OCI-LY1 (cell line): ENCODE data around the gene CELSR2.

Experiments used
- H2AFZ ChIP-seq: fragments of 200-600 bp; sonication (generic), shearing (Covaris generic); 2 replicates; pipeline ENCODE4 v1.6.0; 2014; ENCODE audit warnings: antibody characterized with exemption, mild to moderate bottlenecking, low read length
- H3F3A ChIP-seq: fragments of 200-600 bp; sonication (generic), shearing (Covaris generic); 2 replicates; pipeline ENCODE4 v1.6.0; 2014; ENCODE audit warnings: mild to moderate bottlenecking, antibody characterized with exemption, low read length, moderate library complexity; ENCODE audit not compliant: insufficient read depth
- H3K27ac ChIP-seq: fragments of 200-600 bp; sonication (generic); 2 replicates; pipeline ENCODE4 v1.5.1; 2014; ENCODE audit warnings: low read length, mixed run types, mild to moderate bottlenecking, low read depth; ENCODE audit not compliant: poor library complexity, severe bottlenecking
- H3K27me3 ChIP-seq: fragments of 200-600 bp; sonication (generic); 2 replicates; pipeline ENCODE4 v1.6.0; 2014; ENCODE audit warnings: antibody characterized with exemption, mild to moderate bottlenecking, low read length, moderate library complexity; ENCODE audit not compliant: insufficient read depth
- H3K36me3 ChIP-seq: fragments of 200-600 bp; sonication (generic); 2 replicates; pipeline ENCODE4 v1.6.1; 2014; ENCODE audit warnings: mild to moderate bottlenecking, antibody characterized with exemption, low read length, moderate library complexity, mixed read lengths; ENCODE audit not compliant: insufficient read depth
- H3K4me1 ChIP-seq: fragments of 200-600 bp; sonication (generic); 2 replicates; pipeline ENCODE4 v1.5.1; 2014; ENCODE audit warnings: mild to moderate bottlenecking, low read length, moderate library complexity; ENCODE audit not compliant: insufficient read depth, severe bottlenecking
- H3K4me2 ChIP-seq: fragments of 200-600 bp; sonication (generic), shearing (Covaris generic); 2 replicates; pipeline ENCODE4 v1.6.1; 2014; ENCODE audit warnings: low read length
- H3K4me3 ChIP-seq: fragments of 200-600 bp; sonication (generic); 2 replicates; pipeline ENCODE4 v1.5.1; 2014; ENCODE audit warnings: low read length, low read depth, mild to moderate bottlenecking, mixed read lengths; ENCODE audit not compliant: poor library complexity, severe bottlenecking
- H3K79me2 ChIP-seq: fragments of 200-600 bp; shearing (Covaris generic); 2 replicates; pipeline ENCODE4 v1.6.1; 2016; ENCODE audit warnings: mixed run types, low read length, mixed read lengths; ENCODE audit not compliant: insufficient read depth
- H3K9ac ChIP-seq: fragments of 200-600 bp; sonication (generic), shearing (Covaris generic); 2 replicates; pipeline ENCODE4 v1.6.1; 2014; ENCODE audit warnings: mild to moderate bottlenecking, low read length, mixed read lengths
- H3K9me2 ChIP-seq: fragments of 200-600 bp; sonication (generic), shearing (Covaris generic); 2 replicates; pipeline ENCODE4 v1.6.1; 2014; ENCODE audit warnings: low read depth, mild to moderate bottlenecking, low read length, mixed read lengths
- H3K9me3 ChIP-seq: fragments of 200-600 bp; shearing (Covaris generic); 2 replicates; pipeline ENCODE4 v1.6.1; 2014; ENCODE audit warnings: low read length, mixed read lengths
- H4K20me1 ChIP-seq: fragments of 200-600 bp; sonication (generic), shearing (Covaris generic); 2 replicates; pipeline ENCODE4 v1.6.0; 2016; ENCODE audit warnings: mild to moderate bottlenecking, low read length; ENCODE audit not compliant: insufficient read depth
- EZH2 ChIP-seq: fragments of 200-600 bp; sonication (generic), shearing (Covaris generic); IDR thresholded peaks from 2 replicates; pipeline ENCODE4 v1.8.0; 2017; ENCODE audit warnings: borderline replicate concordance, mixed run types, mild to moderate bottlenecking, antibody characterized with exemption, low read length, moderate library complexity, mixed read lengths
- TF ChIP-seq, protein P1 (sequence below): fragments of 200-600 bp; sonication (generic), shearing (Covaris generic); IDR thresholded peaks from 2 replicates; pipeline ENCODE4 v1.5.1; 2017; ENCODE audit warnings: mild to moderate bottlenecking, antibody characterized with exemption, low read length, moderate library complexity, mixed read lengths

The CELSR2 gene

DNA sequence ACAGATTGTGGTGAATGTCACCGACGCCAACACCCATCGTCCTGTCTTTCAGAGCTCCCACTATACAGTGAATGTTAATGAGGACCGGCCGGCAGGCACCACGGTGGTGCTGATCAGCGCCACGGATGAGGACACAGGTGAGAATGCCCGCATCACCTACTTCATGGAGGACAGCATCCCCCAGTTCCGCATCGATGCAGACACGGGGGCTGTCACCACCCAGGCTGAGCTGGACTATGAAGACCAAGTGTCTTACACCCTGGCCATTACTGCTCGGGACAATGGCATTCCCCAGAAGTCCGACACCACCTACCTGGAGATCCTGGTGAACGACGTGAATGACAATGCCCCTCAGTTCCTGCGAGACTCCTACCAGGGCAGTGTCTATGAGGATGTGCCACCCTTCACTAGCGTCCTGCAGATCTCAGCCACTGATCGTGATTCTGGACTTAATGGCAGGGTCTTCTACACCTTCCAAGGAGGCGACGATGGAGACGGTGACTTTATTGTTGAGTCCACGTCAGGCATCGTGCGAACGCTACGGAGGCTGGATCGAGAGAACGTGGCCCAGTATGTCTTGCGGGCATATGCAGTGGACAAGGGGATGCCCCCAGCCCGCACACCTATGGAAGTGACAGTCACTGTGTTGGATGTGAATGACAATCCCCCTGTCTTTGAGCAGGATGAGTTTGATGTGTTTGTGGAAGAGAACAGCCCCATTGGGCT lies 3.0 kb downstream of the CELSR2 start:
- Histone ChIP-seq H3K27ac (no peak overlapping the region), H3K4me2 (no peak overlapping the region), H3K4me1 (peaks cover 24% of the 10 kb centered on the region)

DNA sequence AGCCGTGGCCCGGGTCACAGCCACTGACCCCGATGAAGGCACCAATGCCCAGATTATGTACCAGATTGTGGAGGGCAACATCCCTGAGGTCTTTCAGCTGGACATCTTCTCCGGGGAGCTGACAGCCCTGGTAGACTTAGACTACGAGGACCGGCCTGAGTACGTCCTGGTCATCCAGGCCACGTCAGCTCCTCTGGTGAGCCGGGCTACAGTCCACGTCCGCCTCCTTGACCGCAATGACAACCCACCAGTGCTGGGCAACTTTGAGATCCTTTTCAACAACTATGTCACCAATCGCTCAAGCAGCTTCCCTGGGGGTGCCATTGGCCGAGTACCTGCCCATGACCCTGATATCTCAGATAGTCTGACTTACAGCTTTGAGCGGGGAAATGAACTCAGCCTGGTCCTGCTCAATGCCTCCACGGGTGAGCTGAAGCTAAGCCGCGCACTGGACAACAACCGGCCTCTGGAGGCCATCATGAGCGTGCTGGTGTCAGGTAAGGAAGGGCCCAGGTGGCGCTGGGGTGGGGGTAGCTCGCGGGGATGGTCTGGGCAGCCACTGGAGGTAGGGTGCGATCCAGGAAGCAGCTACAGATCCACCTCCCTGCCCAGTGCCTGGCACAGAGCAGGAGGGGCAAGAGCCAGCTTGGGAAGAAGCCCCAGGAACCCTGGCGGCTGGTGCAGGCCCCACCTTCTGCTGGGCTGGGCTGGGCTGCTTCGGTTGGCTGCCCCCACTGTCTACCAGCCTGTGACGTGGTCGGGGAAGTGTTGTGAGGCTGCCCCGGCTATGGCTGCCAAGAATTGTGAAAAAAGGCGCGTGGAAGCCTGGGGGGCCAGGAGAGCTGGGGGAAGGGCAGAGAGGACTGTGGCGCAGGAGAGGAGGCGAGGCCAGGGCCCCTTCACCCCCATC lies 3.8 kb downstream of the CELSR2 start:
- Histone ChIP-seq H2AFZ (no peak overlapping the region), H3K4me3 (peak overlapping the region; percentile 39), H3K36me3 (no peaks in the 10 kb centered on the region), H3F3A (no peaks in the 10 kb centered on the region), H3K9ac (peak overlapping the region; percentile 48; the same call in 1 of the 2 replicates), H3K9me2 (no peaks in the 10 kb centered on the region), H3K27ac (no peak overlapping the region), H4K20me1 (no peaks in the 10 kb centered on the region), H3K4me2 (peak overlapping the region; percentile 60), H3K4me1 (peaks cover 24% of the 10 kb centered on the region), H3K79me2 (no peaks in the 10 kb centered on the region), H3K9me3 (no peaks in the 10 kb centered on the region), H3K27me3 (no peaks in the 10 kb centered on the region)
- TF ChIP-seq, protein P1, sequence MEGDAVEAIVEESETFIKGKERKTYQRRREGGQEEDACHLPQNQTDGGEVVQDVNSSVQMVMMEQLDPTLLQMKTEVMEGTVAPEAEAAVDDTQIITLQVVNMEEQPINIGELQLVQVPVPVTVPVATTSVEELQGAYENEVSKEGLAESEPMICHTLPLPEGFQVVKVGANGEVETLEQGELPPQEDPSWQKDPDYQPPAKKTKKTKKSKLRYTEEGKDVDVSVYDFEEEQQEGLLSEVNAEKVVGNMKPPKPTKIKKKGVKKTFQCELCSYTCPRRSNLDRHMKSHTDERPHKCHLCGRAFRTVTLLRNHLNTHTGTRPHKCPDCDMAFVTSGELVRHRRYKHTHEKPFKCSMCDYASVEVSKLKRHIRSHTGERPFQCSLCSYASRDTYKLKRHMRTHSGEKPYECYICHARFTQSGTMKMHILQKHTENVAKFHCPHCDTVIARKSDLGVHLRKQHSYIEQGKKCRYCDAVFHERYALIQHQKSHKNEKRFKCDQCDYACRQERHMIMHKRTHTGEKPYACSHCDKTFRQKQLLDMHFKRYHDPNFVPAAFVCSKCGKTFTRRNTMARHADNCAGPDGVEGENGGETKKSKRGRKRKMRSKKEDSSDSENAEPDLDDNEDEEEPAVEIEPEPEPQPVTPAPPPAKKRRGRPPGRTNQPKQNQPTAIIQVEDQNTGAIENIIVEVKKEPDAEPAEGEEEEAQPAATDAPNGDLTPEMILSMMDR: no peak
- no peak for TF ChIP-seq EZH2

More for the DNA sequence above, 3.0 kb downstream of the CELSR2 start:
- no peaks in the 10 kb centered on the region for H3K79me2 ChIP-seq
- no peak overlapping the region for H3K4me3 ChIP-seq
- no peaks in the 10 kb centered on the region for H3K27me3 ChIP-seq
- H3K9me2 ChIP-seq: no peaks in the 10 kb centered on the region
- H3F3A ChIP-seq: no peaks in the 10 kb centered on the region
- no peak overlapping the region for H3K9ac ChIP-seq
- H3K36me3 ChIP-seq: no peaks in the 10 kb centered on the region
- no peak overlapping the region for H2AFZ ChIP-seq
- H4K20me1 ChIP-seq: no peaks in the 10 kb centered on the region
- H3K9me3 ChIP-seq: no peaks in the 10 kb centered on the region
- TF ChIP-seq EZH2: no peak
- TF ChIP-seq, protein P1: no peak

DNA sequence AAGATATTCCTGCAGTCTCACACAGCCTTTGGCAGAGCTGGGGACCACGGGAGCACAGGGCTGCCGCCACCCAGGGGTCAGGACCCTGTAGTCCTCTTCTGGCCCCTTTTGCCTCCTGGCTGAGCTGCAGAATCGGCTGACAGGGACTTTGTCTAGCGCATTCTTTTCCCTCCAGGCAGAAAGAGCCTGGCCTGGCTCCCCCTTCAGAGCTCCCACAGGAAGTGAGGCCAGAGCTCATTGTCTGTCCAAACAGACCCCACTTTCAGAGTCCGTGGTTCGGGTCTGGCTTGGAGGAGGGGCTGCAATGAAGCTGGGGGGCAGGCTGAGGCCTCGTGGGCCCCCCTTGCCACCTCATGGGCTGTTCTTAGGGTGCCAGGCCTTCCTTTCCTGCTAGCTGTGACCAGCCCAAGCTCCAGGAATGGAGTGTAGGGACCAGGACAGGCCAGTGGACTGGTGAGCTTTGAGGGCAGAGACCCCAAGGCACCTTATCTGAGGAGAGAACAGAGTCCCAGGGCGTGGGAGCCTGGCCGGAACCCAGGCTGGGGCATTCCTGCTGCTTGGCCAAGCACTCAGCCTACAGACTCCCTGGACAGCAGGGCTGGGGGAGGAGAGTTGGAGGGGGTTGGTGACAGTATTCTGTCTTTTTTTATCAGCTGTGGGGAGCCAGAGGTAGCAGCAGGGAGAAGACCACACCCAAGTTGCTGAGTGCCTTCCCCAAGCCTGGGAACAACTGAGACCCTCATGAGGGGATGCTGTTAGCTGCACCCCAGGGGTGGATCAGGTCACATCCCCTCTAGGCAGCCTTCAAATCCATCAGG lies 4.7 kb downstream of the CELSR2 start:
- H3K27me3 ChIP-seq: no peaks in the 10 kb centered on the region
- H4K20me1 ChIP-seq: no peaks in the 10 kb centered on the region
- H3K4me3 ChIP-seq: peak overlapping the region; percentile 39
- no peaks in the 10 kb centered on the region for H3K9me2 ChIP-seq
- no peaks in the 10 kb centered on the region for H3K9me3 ChIP-seq
- H3K9ac ChIP-seq: peak overlapping the region; percentile 48; the same call in 1 of the 2 replicates
- no peaks in the 10 kb centered on the region for H3F3A ChIP-seq
- no peaks in the 10 kb centered on the region for H3K79me2 ChIP-seq
- H3K4me2 ChIP-seq: peak overlapping the region; percentile 60
- H2AFZ ChIP-seq: no peak overlapping the region
- no peak overlapping the region for H3K27ac ChIP-seq
- H3K4me1 ChIP-seq: peaks cover 21% of the 10 kb centered on the region
- TF ChIP-seq, protein P1: no peak
- no peak for TF ChIP-seq EZH2
- H3K36me3 ChIP-seq: no peaks in the 10 kb centered on the region
